Cortex of kidney (tissue), 1 donor: ENCODE measurements around the gene RAB3C.
"Not testable (repeated sequence)": the region's sequence is repeated elsewhere in the genome, so short reads cannot be mapped to it uniquely, and the experiment has no call there.

Experiments used
- DNase-seq: peaks from one replicate; lab custom pipeline; 2025; lab: John Stamatoyannopoulos, UW

The RAB3C gene, protein sequence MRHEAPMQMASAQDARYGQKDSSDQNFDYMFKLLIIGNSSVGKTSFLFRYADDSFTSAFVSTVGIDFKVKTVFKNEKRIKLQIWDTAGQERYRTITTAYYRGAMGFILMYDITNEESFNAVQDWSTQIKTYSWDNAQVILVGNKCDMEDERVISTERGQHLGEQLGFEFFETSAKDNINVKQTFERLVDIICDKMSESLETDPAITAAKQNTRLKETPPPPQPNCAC

GRCh38 chr5:58582803-58583491 lies at the start of gene RAB3C:
Gene RAB3C, plus strand, starts transcription at chr5:58583075. Its CDS starts 134 bp downstream, at chr5:58583209.
- DNase-seq = peak; percentile 44

DNA sequence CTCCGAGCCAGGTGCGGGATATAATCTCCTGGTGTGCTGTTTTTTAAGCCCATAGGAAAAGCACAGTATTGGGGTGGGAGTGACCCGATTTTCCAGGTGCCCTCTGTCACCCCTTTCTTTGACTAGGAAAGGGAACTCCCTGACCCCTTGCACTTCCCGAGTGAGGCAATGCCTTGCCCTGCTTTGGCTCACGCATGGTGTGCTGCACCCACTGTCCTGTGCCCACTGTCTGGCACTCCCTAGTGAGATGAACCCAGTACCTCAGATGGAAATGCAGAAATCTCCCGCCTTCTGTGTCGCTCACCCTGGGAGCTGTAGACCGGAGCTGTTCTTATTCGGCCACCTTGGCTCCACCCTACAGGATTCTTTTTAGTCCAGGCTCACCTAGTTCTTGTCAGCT lies 40.9 kb upstream of the RAB3C start:
- not testable (repeated sequence) for DNase-seq

- no peak for DNase-seq
Observed at GRCh38 chr5:58542709-58543108, 40.2 kb upstream of the RAB3C start.

GRCh38 chr5:58543723-58544122 lies 39.2 kb upstream of the RAB3C start:
- DNase-seq = no peak

DNA sequence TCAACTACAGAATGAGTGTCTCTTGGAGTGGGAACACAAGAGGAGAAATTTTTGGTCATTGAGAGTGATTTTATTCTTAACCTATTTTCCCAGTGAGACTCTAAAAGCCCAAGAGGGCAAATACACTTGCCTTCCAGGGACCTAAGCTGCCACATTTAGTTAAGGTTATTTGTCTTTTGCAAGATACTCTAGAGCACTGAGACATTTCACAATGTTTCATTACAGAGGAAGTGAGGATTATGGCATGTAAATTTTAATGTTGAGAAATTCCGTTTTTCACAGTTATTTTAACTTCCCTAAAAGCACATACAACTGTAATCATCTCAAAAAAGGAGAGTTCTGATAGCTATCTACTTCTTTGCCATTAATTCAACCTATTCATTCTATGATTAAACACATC lies 38.7 kb upstream of the RAB3C start:
- DNase-seq = no peak

DNA sequence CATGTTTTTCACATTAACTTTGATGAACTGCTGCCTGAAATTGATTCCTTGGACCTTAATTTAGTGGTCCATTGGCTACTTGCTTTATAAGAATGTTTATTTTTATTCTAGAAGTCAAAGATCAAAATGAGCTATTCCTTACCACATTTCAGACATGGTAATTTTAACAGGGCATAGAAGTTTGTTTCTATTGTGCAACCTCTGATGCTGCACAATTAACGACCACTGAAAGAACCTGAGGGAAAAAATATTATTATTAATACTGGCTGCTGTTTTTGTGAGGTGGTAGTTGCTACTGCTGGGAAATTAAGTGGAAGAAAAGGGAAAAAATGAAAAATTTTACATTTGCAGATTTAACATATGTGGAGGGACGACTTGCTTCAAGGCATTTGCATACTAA lies 37.9 kb upstream of the RAB3C start:
- no peak for DNase-seq

DNA sequence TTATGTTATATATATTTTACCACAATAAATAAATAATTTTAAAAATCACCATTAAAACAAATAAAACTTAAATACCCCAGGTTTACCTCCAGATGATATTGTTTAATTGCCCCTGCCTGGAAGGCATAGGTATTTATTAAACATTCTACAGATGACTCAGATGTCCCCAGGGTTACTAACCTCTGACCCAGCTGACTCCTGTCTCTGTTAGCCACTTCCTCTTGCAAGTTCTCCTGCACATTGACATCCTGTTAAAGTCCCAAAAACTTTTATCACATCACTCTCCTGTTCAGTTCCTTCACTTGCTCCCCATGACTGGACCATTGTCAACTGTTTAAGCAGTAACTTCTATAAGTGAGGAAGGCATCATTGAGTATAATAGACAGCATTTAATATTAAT lies 37.0 kb upstream of the RAB3C start:
- DNase-seq = no peak

GRCh38 chr5:58548068-58548467 lies 34.8 kb upstream of the RAB3C start:
- no peak for DNase-seq

DNA sequence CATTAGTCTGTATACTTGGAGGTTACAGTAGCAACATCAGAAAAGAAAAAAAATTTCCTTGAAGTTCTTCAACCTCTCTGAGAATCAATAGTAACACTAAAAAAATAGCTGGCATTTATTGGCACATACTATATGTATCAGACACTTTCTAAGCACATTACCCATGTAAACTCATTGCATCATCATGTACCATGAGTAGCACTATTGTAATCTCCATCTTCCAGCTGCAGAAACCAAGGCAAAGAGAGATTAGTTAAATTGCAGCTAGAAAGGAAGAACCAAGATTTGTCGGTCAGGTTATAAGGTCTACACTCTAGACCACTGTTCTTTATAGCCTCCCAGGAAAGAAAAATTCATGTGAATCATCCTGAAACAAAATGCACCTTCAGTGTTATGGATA lies 31.4 kb upstream of the RAB3C start:
- DNase-seq = no peak

DNA sequence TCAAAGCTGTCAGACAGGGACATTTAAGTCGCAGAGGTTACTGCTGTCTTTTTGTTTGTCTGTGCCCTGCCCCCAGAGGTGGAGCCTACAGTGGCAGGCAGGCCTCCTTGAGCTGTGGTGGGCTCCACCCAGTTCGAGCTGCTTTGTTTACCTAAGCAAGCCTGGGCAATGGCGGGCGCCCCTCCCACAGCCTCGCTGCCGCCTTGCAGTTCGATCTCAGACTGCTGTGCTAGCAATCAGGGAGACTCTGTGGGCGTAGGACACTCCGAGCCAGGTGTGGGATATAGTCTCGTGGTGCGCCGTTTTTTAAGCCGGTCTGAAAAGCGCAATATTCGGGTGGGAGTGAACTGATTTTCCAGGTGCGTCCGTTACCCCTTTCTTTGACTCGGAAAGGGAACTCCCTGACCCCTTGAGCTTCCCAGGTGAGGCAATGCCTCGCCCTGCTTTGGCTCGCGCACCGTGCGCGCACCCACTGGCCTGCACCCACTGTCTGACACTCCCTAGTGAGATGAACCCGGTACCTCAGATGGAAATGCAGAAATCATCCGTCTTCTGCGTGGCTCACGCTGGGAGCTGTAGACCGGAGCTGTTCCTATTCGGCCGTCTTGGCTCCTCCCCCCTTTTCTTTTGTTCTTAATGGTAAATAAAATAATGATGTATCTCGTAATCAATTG lies 25.1 kb upstream of the RAB3C start:
- not testable (repeated sequence) for DNase-seq

GRCh38 chr5:58563016-58563700 lies 19.7 kb upstream of the RAB3C start:
- not testable (repeated sequence) for DNase-seq

GRCh38 chr5:58564043-58564832 lies 18.6 kb upstream of the RAB3C start:
- DNase-seq = not testable (repeated sequence)

GRCh38 chr5:58565033-58565432 lies 17.8 kb upstream of the RAB3C start:
- no peak for DNase-seq

- DNase-seq = no peak
Observed at GRCh38 chr5:58571501-58571900, 11.4 kb upstream of the RAB3C start.

GRCh38 chr5:58572973-58573372 lies 9.9 kb upstream of the RAB3C start:
- DNase-seq = not testable (repeated sequence)

GRCh38 chr5:58579781-58580180 lies 3.1 kb upstream of the RAB3C start:
- DNase-seq = no peak

DNA sequence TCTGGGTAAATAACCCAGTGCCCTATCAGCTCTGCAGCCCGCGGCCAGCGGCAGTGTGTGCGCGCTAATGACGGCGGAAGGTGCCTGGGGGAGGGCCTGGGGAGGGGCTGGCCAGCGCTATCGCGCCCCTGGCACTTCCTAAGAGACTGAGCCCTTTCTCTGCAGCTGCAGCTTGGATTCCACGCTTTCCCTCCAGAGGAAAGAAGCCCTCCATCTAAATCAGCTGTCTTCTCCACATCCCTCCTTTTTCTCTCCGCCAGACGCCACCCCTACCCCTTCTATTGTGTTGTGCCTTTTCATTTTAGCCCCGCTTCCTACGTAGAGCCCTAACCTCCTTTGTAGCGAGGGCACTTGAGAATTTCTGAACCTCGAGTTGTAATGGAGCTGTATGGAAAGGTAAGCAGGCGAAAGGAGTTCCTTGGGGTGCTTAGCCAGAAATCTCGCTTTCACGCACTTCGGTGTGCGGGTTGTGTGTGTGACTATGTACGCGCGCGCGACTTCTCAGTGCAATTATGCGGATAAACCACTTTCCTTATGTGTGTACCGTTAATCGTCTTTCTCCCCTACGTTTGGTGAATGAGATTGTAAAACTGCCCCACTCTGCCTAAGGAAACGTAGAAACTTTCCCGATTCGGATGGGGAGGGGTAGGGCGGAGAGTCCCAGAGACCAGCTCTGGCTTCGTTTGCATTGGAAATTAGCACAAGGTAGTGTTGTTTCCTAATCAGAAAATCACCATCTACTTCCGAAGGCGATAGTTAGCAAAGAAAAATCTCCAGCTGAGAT lies 664 bp upstream of the RAB3C start:
- no peak for DNase-seq

DNA sequence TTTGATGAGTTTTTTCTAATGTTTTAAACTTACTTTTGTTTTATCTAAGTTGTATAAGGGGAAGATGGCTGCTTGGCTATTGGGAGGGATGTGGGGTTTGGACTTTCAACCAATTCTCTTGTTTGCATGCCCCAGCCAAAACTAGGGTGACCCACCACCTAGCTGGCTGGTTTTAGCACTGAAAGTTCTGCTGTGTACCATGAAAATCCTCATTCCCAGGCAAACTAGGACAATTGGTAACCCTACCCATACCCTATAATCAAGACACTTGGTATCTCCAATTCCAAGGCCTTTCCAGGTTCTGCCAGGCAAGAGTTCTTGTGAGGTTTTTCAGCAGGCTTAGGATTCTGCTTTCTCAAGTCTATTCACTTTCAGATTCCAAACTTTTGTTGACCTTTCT lies 13.1 kb downstream of the RAB3C start:
- no peak for DNase-seq

DNA sequence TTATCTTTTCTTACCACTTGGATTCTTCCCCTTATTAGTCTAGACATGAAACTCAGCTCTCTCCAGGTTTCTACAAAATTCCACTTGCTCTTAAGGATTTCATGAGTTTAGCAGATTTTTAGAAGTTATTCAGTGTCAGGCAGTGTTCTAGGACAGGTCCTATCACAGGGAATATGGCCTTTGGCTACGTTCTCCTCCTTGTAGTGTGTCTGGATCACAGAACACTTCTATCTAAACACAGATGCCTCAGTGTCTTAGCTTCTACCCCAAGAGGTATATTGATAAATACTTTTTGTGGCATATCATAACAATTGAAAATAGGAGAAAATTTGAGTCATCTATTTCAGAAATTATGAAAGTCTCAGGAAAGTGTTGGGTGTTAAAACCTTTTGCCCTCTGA lies 15.6 kb downstream of the RAB3C start:
- DNase-seq = no peak

- no peak for DNase-seq
Observed at GRCh38 chr5:58599217-58599616, 16.3 kb downstream of the RAB3C start.

- DNase-seq = not testable (repeated sequence)
Observed at GRCh38 chr5:58600613-58601012, 17.7 kb downstream of the RAB3C start.
